AG04450 (cell line): ENCODE results near the gene DIP2C. TPM values are rescaled to one million over a fixed set of nuclear protein-coding genes. Genes with fewer than 3 reads are reported as not detected.

ENCODE experiments used
- CTCF ChIA-PET: fragments of 300-600, 350-600 bp; formaldehyde crosslinking; extraction: SDS; loops from one replicate; lab custom pipeline; 2022; ENCODE audit warnings: antibody characterized with exemption, inconsistent platforms; lab: Charles Lee
- POLR2A ChIA-PET: fragments of 350-600 bp; formaldehyde crosslinking; extraction: SDS; loops from one replicate; lab custom pipeline; 2021; ENCODE audit warnings: antibody characterized with exemption, inconsistent platforms; lab: Yijun Ruan, JAX
- DNase-seq: peaks from one replicate; pipeline ENCODE4 v3.0.0-alpha.2; 2011; ENCODE audit warnings: low read depth, low spot score
- H3K27ac ChIP-seq: one replicate; pipeline ENCODE4 v1.5.1; 2012; ENCODE audit warnings: low read depth, low read length, control low read depth
- H3K27me3 ChIP-seq: one replicate; pipeline ENCODE4 v1.6.0; 2012; ENCODE audit warnings: low read length; ENCODE audit not compliant: control insufficient read depth, insufficient read depth
- H3K4me3 ChIP-seq: 2 replicates; pipeline ENCODE4 v1.5.1; 2011; ENCODE audit warnings: mild to moderate bottlenecking, low read depth, low read length, control low read depth
- H3K9me3 ChIP-seq: 2 replicates; pipeline ENCODE4 v1.5.1; 2012; ENCODE audit warnings: low read length; ENCODE audit not compliant: control insufficient read depth, insufficient read depth
- polyA plus RNA-seq: library from polyadenylated mRNA; depleted of rRNA; stranded (reverse); fragments of >200 nt; gene quantifications from 2 replicates; pipeline ENCODE4 v1.2.3, GENCODE V29; 2011
- TF ChIP-seq, protein P1 (sequence below): IDR thresholded peaks from 2 replicates; pipeline ENCODE4 v1.5.1; 2011; ENCODE audit warnings: low read depth, low read length, control low read depth, inconsistent platforms

Gene DIP2C
- polyA plus RNA-seq, 1 experiment = 9.6 TPM

GRCh38 chr10:543131-543530 is 146.3 kb downstream of the DIP2C start:
- ChIA-PET POLR2A (no interaction called here), CTCF (no interaction called here)
- H3K27ac ChIP-seq = no peak overlapping the region
- TF ChIP-seq, protein P1, sequence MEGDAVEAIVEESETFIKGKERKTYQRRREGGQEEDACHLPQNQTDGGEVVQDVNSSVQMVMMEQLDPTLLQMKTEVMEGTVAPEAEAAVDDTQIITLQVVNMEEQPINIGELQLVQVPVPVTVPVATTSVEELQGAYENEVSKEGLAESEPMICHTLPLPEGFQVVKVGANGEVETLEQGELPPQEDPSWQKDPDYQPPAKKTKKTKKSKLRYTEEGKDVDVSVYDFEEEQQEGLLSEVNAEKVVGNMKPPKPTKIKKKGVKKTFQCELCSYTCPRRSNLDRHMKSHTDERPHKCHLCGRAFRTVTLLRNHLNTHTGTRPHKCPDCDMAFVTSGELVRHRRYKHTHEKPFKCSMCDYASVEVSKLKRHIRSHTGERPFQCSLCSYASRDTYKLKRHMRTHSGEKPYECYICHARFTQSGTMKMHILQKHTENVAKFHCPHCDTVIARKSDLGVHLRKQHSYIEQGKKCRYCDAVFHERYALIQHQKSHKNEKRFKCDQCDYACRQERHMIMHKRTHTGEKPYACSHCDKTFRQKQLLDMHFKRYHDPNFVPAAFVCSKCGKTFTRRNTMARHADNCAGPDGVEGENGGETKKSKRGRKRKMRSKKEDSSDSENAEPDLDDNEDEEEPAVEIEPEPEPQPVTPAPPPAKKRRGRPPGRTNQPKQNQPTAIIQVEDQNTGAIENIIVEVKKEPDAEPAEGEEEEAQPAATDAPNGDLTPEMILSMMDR = no peak
- no peaks in the 10 kb centered on the region for H3K9me3 ChIP-seq
- no peak for DNase-seq
- no peak overlapping the region for H3K4me3 ChIP-seq
- no peaks in the 10 kb centered on the region for H3K27me3 ChIP-seq

DNA sequence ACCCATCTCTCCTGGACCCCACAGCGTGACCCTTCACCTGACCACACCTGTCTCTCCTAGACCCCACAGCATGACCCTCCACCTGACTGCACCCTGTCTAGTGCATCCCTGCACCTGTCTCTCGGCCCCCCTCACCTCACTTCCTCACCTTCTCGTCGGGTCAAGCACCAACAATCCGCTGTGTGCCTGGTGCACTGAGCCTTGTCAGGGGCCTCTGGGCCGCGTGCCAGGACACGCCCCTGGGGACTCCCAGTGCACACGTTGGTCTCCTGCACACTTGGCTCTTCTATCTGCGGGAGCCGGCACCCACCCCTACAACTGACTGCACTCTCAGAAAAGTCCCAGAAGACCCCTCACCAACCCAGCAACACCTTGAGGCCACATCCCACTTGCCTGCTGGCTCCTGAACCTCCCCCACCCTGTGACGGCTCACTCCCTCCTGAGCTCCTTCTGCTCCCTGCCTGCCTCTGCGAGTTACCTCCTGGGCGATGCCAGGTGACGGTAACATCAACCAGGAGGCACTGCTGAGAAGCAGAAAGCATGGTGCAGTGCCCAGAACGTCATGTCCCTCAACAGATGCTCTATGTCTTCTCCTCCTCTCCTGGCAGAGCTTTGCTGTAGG is 147.6 kb downstream of the DIP2C start:
- ChIA-PET CTCF (no interaction called here), POLR2A (no interaction called here)
- no peak overlapping the region for H3K27ac ChIP-seq
- TF ChIP-seq, protein P1 = no peak
- no peak for DNase-seq
- H3K4me3 ChIP-seq = no peak overlapping the region
- H3K9me3 ChIP-seq = no peaks in the 10 kb centered on the region
- no peaks in the 10 kb centered on the region for H3K27me3 ChIP-seq

GRCh38 chr10:541041-541440 is 148.4 kb downstream of the DIP2C start:
- H3K4me3 ChIP-seq = no peak overlapping the region
- H3K27ac ChIP-seq = no peak overlapping the region
- ChIA-PET POLR2A (no interaction called here), CTCF (no interaction called here)
- TF ChIP-seq, protein P1 = no peak
- DNase-seq = no peak
- H3K27me3 ChIP-seq = no peaks in the 10 kb centered on the region
- no peaks in the 10 kb centered on the region for H3K9me3 ChIP-seq

DNA sequence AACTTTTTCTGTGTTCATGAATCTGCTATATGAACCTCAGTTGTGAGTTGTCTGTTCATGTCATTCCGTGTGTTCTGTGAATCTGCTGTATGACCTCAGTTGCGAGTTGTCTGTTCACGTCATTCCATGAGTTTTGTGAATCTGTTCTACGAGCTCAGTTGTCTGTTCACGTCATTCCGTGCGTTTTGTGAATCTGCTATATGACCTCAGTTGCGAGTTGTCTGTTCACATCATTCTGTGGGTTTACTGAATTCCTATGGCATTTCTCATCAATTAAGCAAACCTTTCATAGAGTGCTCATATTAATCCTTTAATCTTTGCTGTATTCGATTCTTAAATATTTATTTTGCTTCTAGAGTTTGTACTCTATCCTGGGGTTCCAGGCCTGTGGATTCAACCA is 150.6 kb downstream of the DIP2C start:
- TF ChIP-seq, protein P1 = no peak
- POLR2A ChIA-PET = no interaction called here
- no peaks in the 10 kb centered on the region for H3K9me3 ChIP-seq
- peak; percentile 76 for DNase-seq
- H3K4me3 ChIP-seq = no peak overlapping the region
- H3K27ac ChIP-seq = no peak overlapping the region
- CTCF ChIA-PET = no interaction called here
- no peaks in the 10 kb centered on the region for H3K27me3 ChIP-seq

- TF ChIP-seq, protein P1 = no peak
- no peak overlapping the region for H3K27ac ChIP-seq
- H3K4me3 ChIP-seq = no peak overlapping the region
- no peaks in the 10 kb centered on the region for H3K27me3 ChIP-seq
- ChIA-PET POLR2A (no interaction called here), CTCF (no interaction called here)
- no peaks in the 10 kb centered on the region for H3K9me3 ChIP-seq
- no peak for DNase-seq
Observed at GRCh38 chr10:536935-537334, 152.5 kb downstream of the DIP2C start.
